IPS-20b (cell line): ENCODE measurements around the gene NCKAP5.

Source experiments
- H3K27ac ChIP-seq: one replicate; pipeline ENCODE4 v1.5.1; 2013; ENCODE audit warnings: low read length
- H3K27me3 ChIP-seq: 2 replicates; pipeline ENCODE4 v1.6.1; 2013; ENCODE audit warnings: mild to moderate bottlenecking, low read length, inconsistent platforms; ENCODE audit not compliant: insufficient read depth
- H3K36me3 ChIP-seq: 2 replicates; pipeline ENCODE4 v1.6.1; 2013; ENCODE audit warnings: low read depth, mild to moderate bottlenecking, inconsistent platforms, low read length, moderate library complexity; ENCODE audit not compliant: insufficient read depth
- H3K4me1 ChIP-seq: 2 replicates; pipeline ENCODE4 v1.6.1; 2013; ENCODE audit warnings: mild to moderate bottlenecking, control low read depth, inconsistent platforms, low read length, moderate library complexity; ENCODE audit not compliant: insufficient read depth
- H3K4me3 ChIP-seq: 2 replicates; pipeline ENCODE4 v1.5.1; 2013; ENCODE audit warnings: mild to moderate bottlenecking, low read length, inconsistent platforms
- H3K9ac ChIP-seq: 2 replicates; pipeline ENCODE4 v1.6.1; 2013; ENCODE audit warnings: low read depth, mild to moderate bottlenecking, inconsistent platforms, low read length, moderate library complexity
- H3K9me3 ChIP-seq: 2 replicates; pipeline ENCODE4 v1.6.1; 2013; ENCODE audit warnings: mild to moderate bottlenecking, low read depth, low read length, inconsistent platforms; ENCODE audit not compliant: insufficient read depth

Gene NCKAP5

DNA sequence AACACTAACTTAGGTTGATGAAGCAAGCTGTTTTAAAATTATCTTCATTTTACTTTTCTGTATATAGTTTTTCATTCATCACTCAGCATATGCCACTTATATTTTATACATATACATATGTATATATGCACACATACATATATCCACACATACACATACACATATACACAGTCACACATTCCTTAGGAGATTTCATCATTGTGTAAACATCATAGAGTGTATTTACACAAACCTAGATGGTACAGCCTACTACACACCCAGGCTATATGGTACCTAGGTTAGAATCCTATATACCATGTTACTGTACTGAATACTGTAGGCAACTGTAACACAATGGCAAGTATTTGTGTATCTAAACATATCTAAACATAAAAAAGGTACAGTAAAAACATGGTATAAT, 602.8 kb downstream of the NCKAP5 start:
- no peaks in the 10 kb centered on the region for H3K9me3 ChIP-seq
- no peaks in the 10 kb centered on the region for H3K27me3 ChIP-seq
- H3K9ac ChIP-seq = no peak overlapping the region
- H3K27ac ChIP-seq = no peak overlapping the region
- H3K36me3 ChIP-seq = no peaks in the 10 kb centered on the region
- no peak overlapping the region for H3K4me3 ChIP-seq
- no peaks in the 10 kb centered on the region for H3K4me1 ChIP-seq

DNA sequence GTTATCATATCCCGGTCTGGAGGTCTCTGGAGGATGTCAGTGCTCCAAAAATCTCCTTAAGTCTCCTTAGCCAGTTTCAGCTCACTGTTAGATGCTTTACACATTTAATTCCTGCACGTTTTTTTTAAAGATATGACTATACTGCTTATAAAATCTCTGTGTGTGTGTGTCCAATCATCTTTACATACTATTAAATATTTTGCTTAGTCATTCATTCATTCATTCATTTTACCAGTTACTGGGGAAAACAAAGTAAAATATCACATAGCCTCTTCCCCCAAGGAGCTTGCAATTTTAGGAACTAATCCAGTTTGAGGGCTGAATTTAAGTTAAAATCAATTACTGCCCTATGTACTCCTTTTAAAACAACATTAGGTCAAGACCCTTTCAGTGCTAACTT, 605.1 kb downstream of the NCKAP5 start:
- H3K9ac ChIP-seq = no peak overlapping the region
- H3K27me3 ChIP-seq = no peaks in the 10 kb centered on the region
- no peaks in the 10 kb centered on the region for H3K4me1 ChIP-seq
- no peaks in the 10 kb centered on the region for H3K9me3 ChIP-seq
- H3K36me3 ChIP-seq = no peaks in the 10 kb centered on the region
- H3K4me3 ChIP-seq = no peak overlapping the region
- no peak overlapping the region for H3K27ac ChIP-seq

DNA sequence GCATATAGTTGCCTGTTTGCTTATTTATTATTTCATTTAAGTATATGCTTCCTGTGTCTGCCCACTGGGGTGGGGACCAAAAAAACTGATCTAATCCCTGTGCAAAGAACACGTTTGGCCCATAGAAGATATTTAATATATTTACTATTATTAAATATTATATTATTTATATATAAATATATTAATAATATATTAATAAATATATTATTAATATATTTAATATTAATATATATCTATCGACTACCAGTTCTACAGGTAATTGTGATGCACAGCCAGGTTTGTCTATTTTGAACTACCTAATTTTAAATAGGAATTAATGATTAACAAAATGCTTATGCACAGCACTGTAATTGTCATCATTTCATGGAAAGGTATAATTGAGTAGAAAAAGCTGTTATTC, 609.4 kb downstream of the NCKAP5 start:
- H3K9ac ChIP-seq = no peak overlapping the region
- H3K36me3 ChIP-seq = no peaks in the 10 kb centered on the region
- H3K9me3 ChIP-seq = no peaks in the 10 kb centered on the region
- H3K4me1 ChIP-seq = no peaks in the 10 kb centered on the region
- no peaks in the 10 kb centered on the region for H3K27me3 ChIP-seq
- no peak overlapping the region for H3K27ac ChIP-seq
- H3K4me3 ChIP-seq = no peak overlapping the region

- Histone ChIP-seq H3K27me3 (no peaks in the 10 kb centered on the region), H3K36me3 (no peaks in the 10 kb centered on the region), H3K27ac (no peak overlapping the region), H3K9me3 (no peaks in the 10 kb centered on the region), H3K9ac (no peak overlapping the region), H3K4me3 (no peak overlapping the region), H3K4me1 (no peaks in the 10 kb centered on the region)
Observed at GRCh38 chr2:132955871-132956615, 612.2 kb downstream of the NCKAP5 start.

DNA sequence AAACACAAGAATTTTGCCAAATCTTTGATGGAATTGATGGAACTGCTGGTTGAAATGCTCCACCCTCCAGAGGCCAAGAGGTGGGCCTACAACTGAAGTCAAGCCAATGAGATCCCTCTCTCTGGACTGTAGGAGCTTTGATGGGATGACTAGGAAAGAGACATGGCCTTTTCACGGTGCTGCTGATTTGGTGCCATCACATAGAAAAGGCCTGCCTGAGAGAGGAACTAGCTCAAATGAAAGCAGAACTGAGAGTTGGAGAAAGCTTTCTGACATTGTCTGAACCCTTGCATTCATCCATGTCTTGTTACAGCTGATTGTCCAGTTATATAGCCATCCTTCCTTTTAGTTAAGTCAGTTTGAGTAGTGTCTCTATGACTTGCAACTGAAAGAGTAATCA, 614.5 kb downstream of the NCKAP5 start:
- H3K27me3 ChIP-seq = no peaks in the 10 kb centered on the region
- H3K9me3 ChIP-seq = no peaks in the 10 kb centered on the region
- no peak overlapping the region for H3K4me3 ChIP-seq
- no peak overlapping the region for H3K27ac ChIP-seq
- H3K36me3 ChIP-seq = no peaks in the 10 kb centered on the region
- no peak overlapping the region for H3K9ac ChIP-seq
- H3K4me1 ChIP-seq = no peaks in the 10 kb centered on the region

DNA sequence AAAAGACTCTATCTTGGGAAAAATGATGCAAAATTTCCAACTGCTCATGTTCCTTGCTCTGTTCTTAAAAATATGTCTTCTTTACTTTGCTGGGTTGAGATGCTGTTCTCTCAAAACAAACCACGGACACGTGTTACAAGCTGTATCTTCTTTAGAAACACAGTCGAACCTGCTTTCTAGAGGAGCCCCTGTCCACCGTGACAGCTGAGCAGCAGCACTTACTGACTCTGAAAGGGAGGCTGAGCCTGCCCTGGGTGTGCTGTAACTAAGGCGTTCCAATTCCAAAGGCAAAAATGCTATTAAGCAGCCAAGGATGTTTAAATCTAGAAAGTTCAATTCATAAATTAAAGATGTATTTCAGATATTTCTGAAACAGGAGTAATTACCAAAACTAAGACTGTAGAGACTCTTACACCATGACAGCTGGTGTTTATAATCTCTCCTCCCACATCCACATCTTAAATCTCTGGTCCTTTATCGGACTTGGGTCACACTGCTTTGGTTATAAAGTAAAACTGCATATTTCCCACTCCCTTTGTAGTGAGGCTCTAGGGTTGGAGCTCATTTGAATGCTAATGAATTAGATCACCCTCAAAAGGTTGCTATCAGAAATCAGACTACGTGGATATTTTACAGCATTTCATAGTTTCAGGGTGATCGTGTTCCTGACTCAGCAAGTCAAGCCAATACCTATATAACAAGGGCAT, 617.1 kb downstream of the NCKAP5 start:
- Histone ChIP-seq H3K27me3 (no peaks in the 10 kb centered on the region), H3K9me3 (no peaks in the 10 kb centered on the region), H3K9ac (no peak overlapping the region), H3K27ac (no peak overlapping the region), H3K4me1 (no peaks in the 10 kb centered on the region), H3K36me3 (no peaks in the 10 kb centered on the region), H3K4me3 (no peak overlapping the region)

- Histone ChIP-seq H3K9ac (no peak overlapping the region), H3K4me1 (no peaks in the 10 kb centered on the region), H3K9me3 (no peaks in the 10 kb centered on the region), H3K36me3 (no peaks in the 10 kb centered on the region), H3K27me3 (no peaks in the 10 kb centered on the region), H3K27ac (no peak overlapping the region), H3K4me3 (no peak overlapping the region)
Observed at GRCh38 chr2:132949108-132949507, 619.2 kb downstream of the NCKAP5 start.

- Histone ChIP-seq H3K4me1 (no peaks in the 10 kb centered on the region), H3K9ac (no peak overlapping the region), H3K27me3 (no peaks in the 10 kb centered on the region), H3K9me3 (no peaks in the 10 kb centered on the region), H3K36me3 (no peaks in the 10 kb centered on the region), H3K4me3 (no peak overlapping the region), H3K27ac (no peak overlapping the region)
Observed at GRCh38 chr2:132948211-132948610, 620.1 kb downstream of the NCKAP5 start.

- Histone ChIP-seq H3K36me3 (no peaks in the 10 kb centered on the region), H3K9me3 (no peaks in the 10 kb centered on the region)
Observed at GRCh38 chr2:132943829-132944228, 624.4 kb downstream of the NCKAP5 start.

GRCh38 chr2:132941296-132942020, 626.8 kb downstream of the NCKAP5 start:
- Histone ChIP-seq H3K27ac (no peak overlapping the region), H3K36me3 (no peaks in the 10 kb centered on the region), H3K9ac (no peak overlapping the region), H3K9me3 (no peaks in the 10 kb centered on the region), H3K4me3 (no peak overlapping the region), H3K27me3 (no peaks in the 10 kb centered on the region), H3K4me1 (no peaks in the 10 kb centered on the region)

More at GRCh38 chr2:132943829-132944228, 624.4 kb downstream of the NCKAP5 start:
- H3K27ac ChIP-seq = no peak overlapping the region
- no peak overlapping the region for H3K4me3 ChIP-seq
- H3K9ac ChIP-seq = no peak overlapping the region
- no peaks in the 10 kb centered on the region for H3K27me3 ChIP-seq
- H3K4me1 ChIP-seq = no peaks in the 10 kb centered on the region

- Histone ChIP-seq H3K9me3 (no peaks in the 10 kb centered on the region), H3K27me3 (no peaks in the 10 kb centered on the region), H3K4me1 (no peaks in the 10 kb centered on the region), H3K9ac (no peak overlapping the region), H3K27ac (no peak overlapping the region), H3K36me3 (no peaks in the 10 kb centered on the region), H3K4me3 (no peak overlapping the region)
Observed at GRCh38 chr2:132937629-132938028, 630.6 kb downstream of the NCKAP5 start.

DNA sequence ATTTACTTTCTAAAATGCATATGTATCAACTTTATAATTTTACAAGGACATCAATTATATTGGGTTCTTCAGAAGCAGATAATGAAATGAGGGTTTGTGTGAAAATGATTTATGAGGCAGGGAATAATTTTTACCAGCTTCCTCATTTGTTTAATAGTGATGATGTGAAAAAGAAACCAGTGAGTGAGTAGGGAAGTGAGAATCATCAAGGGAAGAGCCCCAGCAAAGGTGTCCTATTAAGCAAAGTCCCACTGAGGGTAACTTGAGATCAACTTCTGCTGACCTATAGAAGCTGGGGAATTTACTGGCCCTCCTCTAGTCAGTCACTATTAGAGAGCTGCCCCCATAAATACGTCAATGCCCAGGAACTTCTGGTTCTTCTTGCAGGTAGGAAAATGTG, 631.5 kb downstream of the NCKAP5 start:
- no peak overlapping the region for H3K4me3 ChIP-seq
- H3K27me3 ChIP-seq = no peaks in the 10 kb centered on the region
- H3K9ac ChIP-seq = no peak overlapping the region
- no peak overlapping the region for H3K27ac ChIP-seq
- H3K4me1 ChIP-seq = no peaks in the 10 kb centered on the region
- no peaks in the 10 kb centered on the region for H3K9me3 ChIP-seq
- H3K36me3 ChIP-seq = no peaks in the 10 kb centered on the region
